Spleen (tissue), 11 donors: ENCODE measurements around the gene MCC. TPM values are rescaled to one million over a fixed set of nuclear protein-coding genes. Genes with fewer than 3 reads are reported as not detected.

Source experiments
- DNase-seq: peaks from one replicate; pipeline ENCODE4 v3.0.0-alpha.2; 2020
- H3K27ac ChIP-seq, 8 donors: fragments of 200-600 bp; sonication (generic) in 7 of 8; 1 replicate in 4 of 8; 2 replicates in 4 of 8; pipeline versions ENCODE4 v1.5.0 to v1.8.0; 2016 to 2021; ENCODE audit warnings: inconsistent platforms in 4 of 8, mild to moderate bottlenecking in 4 of 8, moderate library complexity in 1 of 8
- H3K27me3 ChIP-seq, 7 donors: fragments of 200-600 bp; sonication (generic) in 6 of 7; replicated peaks in 1 of 7; 1 replicate in 4 of 7; 2 replicates in 3 of 7; pipeline versions ENCODE4 v1.5.0 to v1.8.0; 2016 to 2021; ENCODE audit warnings: inconsistent platforms in 3 of 7, mild to moderate bottlenecking in 1 of 7
- H3K36me3 ChIP-seq, 6 donors: fragments of 200-600 bp; sonication (generic) in 5 of 6; 1 replicate in 4 of 6; 2 replicates in 2 of 6; pipeline versions ENCODE4 v1.5.0 to v1.8.0; 2016 to 2021; ENCODE audit warnings: inconsistent platforms in 2 of 6
- H3K4me1 ChIP-seq, 6 donors: fragments of 200-600 bp; sonication (generic) in 5 of 6; 1 replicate in 3 of 6; 2 replicates in 3 of 6; pipeline versions ENCODE4 v1.5.0 to v1.8.0; 2016 to 2021; ENCODE audit warnings: inconsistent platforms in 3 of 6
- H3K4me3 ChIP-seq, 8 donors: fragments of 200-600 bp; sonication (generic) in 7 of 8; 1 replicate in 4 of 8; 2 replicates in 4 of 8; pipeline versions ENCODE4 v1.5.0 to v1.8.0; 2016 to 2021; ENCODE audit warnings: inconsistent platforms in 4 of 8, mild to moderate bottlenecking in 4 of 8, moderate library complexity in 2 of 8
- H3K9me3 ChIP-seq, 8 donors: fragments of 200-600 bp; sonication (generic) in 7 of 8; 1 replicate in 4 of 8; 2 replicates in 4 of 8; pipeline versions ENCODE4 v1.5.0 to v1.8.0; 2016 to 2021; ENCODE audit warnings: inconsistent platforms in 4 of 8
- CTCF ChIP-seq, 11 experiments: fragments of 200-600 bp in 7 of 11; fragments of 450-650 bp in 4 of 11; sonication (generic) in 4 of 11; IDR thresholded peaks in 8 of 11; conservative IDR thresholded peaks in 3 of 11; 1 replicate in 7 of 11; 2 replicates in 4 of 11; pipeline versions ENCODE4 v1.4.0 to v1.8.0; 2016 to 2021; ENCODE audit warnings: antibody characterized with exemption in 11 of 11, inconsistent platforms in 4 of 11, mild to moderate bottlenecking in 1 of 11
- POLR2A ChIP-seq, 3 donors: fragments of 450-650 bp; IDR thresholded peaks; one replicate each; pipeline ENCODE4 v1.5.1; 2017; ENCODE audit warnings: antibody characterized with exemption in 3 of 3, mild to moderate bottlenecking in 1 of 3
- POLR2AphosphoS5 ChIP-seq, 3 donors: sonication (generic); formaldehyde crosslinking; IDR thresholded peaks; one replicate each; pipeline ENCODE4 v1.5.1; 2017; ENCODE audit warnings: antibody characterized with exemption in 3 of 3
- WGBS, 5 donors: extraction: QIAGEN DNeasy Blood & Tissue Kit in 3 of 5; methylation state at CpG; one replicate each; pipeline versions ENCODE4 v1.1.5 to v1.1.7; 2013 to 2018; 5-methylcytosine and 5-hydroxymethylcytosine counted together
- intact Hi-C: fragments of 100-400 bp; cut with DNase I; formaldehyde crosslinking; loops from one replicate; pipeline ENCODE4 v1.15.0; 2023; ENCODE audit warnings: low total_unique reads
- polyA plus RNA-seq, 3 donors: library from polyadenylated mRNA; stranded (reverse); fragments of 200-250 nt; gene quantifications; one replicate each; pipeline ENCODE4 v1.2.1, GENCODE V29; 2013
- total RNA-seq, 7 donors: library from RNA; depleted of rRNA in 3 of 7; stranded (reverse); fragments of >200 nt in 3 of 7; fragmentation: NEBNext Ultra II Directional in 4 of 7; extraction: Animal tissue kit (Norgen Biotek cat#: 25700) in 4 of 7; gene quantifications; one replicate each; pipeline versions ENCODE4 v1.1.0 to v1.2.1, GENCODE V29; 2016 to 2021
- donor health status: healthy with polysubstance abuse.
- donor health status: DM: no; HTN: no; CAD: no; lungs with moderate emphysema.
- donor health status: DM: no; HTN: no; CAD: no.
- donor health status: Bipolar disorder and iron deficiency.
- donor health status: healthy.
- donor health status: DM: no; HTN: no; CAD: no.
- donor health status: DM: yes; HTN: yes; CAD: no.

Gene MCC
- total and polyA plus RNA-seq, 10 donors, result 1.3 to 32.8 (median 15.8) TPM

GRCh38 chr5:113217619-113218184 lies 270.6 kb downstream of the MCC start:
- WGBS, 5 donors, result 71 to 83% (median 80%) methylated on average over 9 of the region's 9 CpGs

GRCh38 chr5:113216545-113216944 lies 271.7 kb downstream of the MCC start:
- TF ChIP-seq CTCF (IDR thresholded peaks at IDR 0.05 in 8 of 11, conservative IDR thresholded peaks at IDR 0.05 in 3 of 11), result no peak
- no peak for TF ChIP-seq POLR2AphosphoS5 (IDR thresholded peaks at IDR 0.05)
- TF ChIP-seq POLR2A (IDR thresholded peaks at IDR 0.05), result no peak
- DNase-seq, result no peak
- no peak overlapping the region for H3K27ac ChIP-seq
- intact Hi-C loops, result no loop called here
- peaks cover 6 to 29% (median 12%) of the 10 kb centered on the region in 6 donors for H3K4me1 ChIP-seq
- H3K27me3 ChIP-seq, result no peaks in the 10 kb centered on the region
- H3K9me3 ChIP-seq, result no peaks in the 10 kb centered on the region
- no peak overlapping the region for H3K4me3 ChIP-seq
- 83 to 89% (median 85%) methylated on average over 3 of the region's 3 CpGs for WGBS, 5 donors
- H3K36me3 ChIP-seq, result no peaks in the 10 kb centered on the region

More at GRCh38 chr5:113217619-113218184, 270.6 kb downstream of the MCC start:
- intact Hi-C loops, result no loop called here
- Histone ChIP-seq H3K9me3 (no peaks in the 10 kb centered on the region), H3K4me1 (peaks cover 6 to 22% (median 9%) of the 10 kb centered on the region in 6 donors), H3K27ac (peak overlapping the region in 6 of 8 donors; percentile 32 to 58 (median 46)), H3K4me3 (no peak overlapping the region), H3K27me3 (no peaks in the 10 kb centered on the region), H3K36me3 (no peaks in the 10 kb centered on the region)
- no peak for DNase-seq
- TF ChIP-seq POLR2AphosphoS5 (IDR thresholded peaks at IDR 0.05) (no peak), CTCF (IDR thresholded peaks at IDR 0.05 in 8 of 11, conservative IDR thresholded peaks at IDR 0.05 in 3 of 11) (no peak), POLR2A (IDR thresholded peaks at IDR 0.05) (no peak)

GRCh38 chr5:113215401-113216060 lies 272.7 kb downstream of the MCC start:
- no peak overlapping the region for H3K4me3 ChIP-seq
- peaks cover 6 to 29% (median 12%) of the 10 kb centered on the region in 6 donors for H3K4me1 ChIP-seq
- H3K9me3 ChIP-seq, result no peaks in the 10 kb centered on the region
- H3K27ac ChIP-seq, result no peak overlapping the region
- intact Hi-C loops, result no loop called here
- no peak for DNase-seq
- 92 to 96% (median 93%) methylated on average over 9 of the region's 9 CpGs for WGBS, 5 donors
- H3K36me3 ChIP-seq, result no peaks in the 10 kb centered on the region
- TF ChIP-seq CTCF (IDR thresholded peaks at IDR 0.05 in 8 of 11, conservative IDR thresholded peaks at IDR 0.05 in 3 of 11) (no peak), POLR2AphosphoS5 (IDR thresholded peaks at IDR 0.05) (no peak), POLR2A (IDR thresholded peaks at IDR 0.05) (no peak)
- no peaks in the 10 kb centered on the region for H3K27me3 ChIP-seq

- Histone ChIP-seq H3K4me3 (no peak overlapping the region), H3K36me3 (no peaks in the 10 kb centered on the region), H3K27me3 (no peaks in the 10 kb centered on the region), H3K9me3 (no peaks in the 10 kb centered on the region), H3K4me1 (peaks cover 6 to 29% (median 12%) of the 10 kb centered on the region in 6 donors), H3K27ac (no peak overlapping the region)
- no peak for DNase-seq
- intact Hi-C loops, result no loop called here
- 92 to 100% (median 93%) methylated on average over 1 of the region's 1 CpG for WGBS, 5 donors
- no peak for TF ChIP-seq POLR2A (IDR thresholded peaks at IDR 0.05)
- no peak for TF ChIP-seq CTCF (IDR thresholded peaks at IDR 0.05 in 8 of 11, conservative IDR thresholded peaks at IDR 0.05 in 3 of 11)
These were observed 273.5 kb downstream of the MCC start for GRCh38 chr5:113214606-113215323.
